ENCODE results near the gene ALG6. TPM values are rescaled to one million over a fixed set of nuclear protein-coding genes. Genes with fewer than 3 reads are reported as not detected.

Gene ALG6
- total and polyA plus RNA-seq, 2 of the 13 experiments (the other 11 are each of a cell fraction or from before 2014, with no cell fraction given): 6.8 to 8.1 TPM

DNA sequence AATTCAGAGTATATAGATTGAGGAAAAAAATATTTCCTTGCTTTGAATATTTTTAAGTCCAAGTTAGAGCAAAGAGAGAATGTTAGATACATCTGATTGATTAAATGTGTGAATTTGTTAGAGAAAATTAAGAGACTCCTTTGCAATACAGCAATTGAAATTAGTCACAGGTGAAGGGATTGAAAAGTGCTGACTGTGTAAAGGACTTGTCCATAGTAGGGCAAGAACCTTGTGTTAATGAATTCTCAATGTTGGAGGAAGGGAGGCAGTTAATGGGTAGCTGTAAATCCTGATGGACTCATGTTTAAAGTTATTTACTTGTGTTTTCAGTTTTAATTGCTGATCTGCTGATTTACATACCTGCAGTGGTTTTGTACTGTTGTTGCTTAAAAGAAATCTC is 38.6 kb downstream of the ALG6 start:
- CTCF ChIA-PET (ENCODE audit: low intra/inter-chr PET ratio, low total read pairs): no interaction called here
- DNase-seq (ENCODE audit: low spot score) (no peak), ATAC-seq (no peak), FAIRE-seq (no peak)
- Histone ChIP-seq H3K36me3 (replicated peaks in 1 of 2; ENCODE audit: control insufficient read depth in 1 of 2, insufficient read depth in 2 of 2, low read length in 2 of 2) (no peaks in the 10 kb centered on the region; a peak in 1 of 5 replicates), H3K27ac (ENCODE audit: extremely low read length, insufficient read depth, low read length) (no peak overlapping the region), H3K4me1 (ENCODE audit: insufficient read depth, low read length) (no peaks in the 10 kb centered on the region), H3K9ac (ENCODE audit: insufficient read depth, low read depth, low read length) (no peak overlapping the region), H2AFZ (ENCODE audit: low read length) (no peak overlapping the region), H3K27me3 (ENCODE audit: control insufficient read depth in 1 of 2, insufficient read depth in 2 of 2, low read length in 2 of 2) (no peaks in the 10 kb centered on the region), H3K79me2 (ENCODE audit: insufficient read depth, low read length) (no peaks in the 10 kb centered on the region), H3K4me3 (replicated peaks in 1 of 3; ENCODE audit: insufficient read depth in 1 of 3, low read depth in 2 of 3, low read length in 3 of 3) (no peak overlapping the region), H4K20me1 (ENCODE audit: insufficient read depth, low read length) (no peaks in the 10 kb centered on the region), H3K9me3 (ENCODE audit: low read length) (no peaks in the 10 kb centered on the region), H3K4me2 (ENCODE audit: low read depth, low read length) (no peak overlapping the region)
- in situ Hi-C loops (cut with HindIII; ENCODE audit: extremely low pct_ligation_motif_present, low pct_unique_long_range_greater_than_20kb) (no loop called here), intact Hi-C loops (cut with micrococcal nuclease; ENCODE audit: unreplicated experiment) (no loop called here)
- TF ChIP-seq MAFF (IDR thresholded peaks at IDR 0.05; ENCODE audit: low read depth, low read length) (peak; percentile 64), XRCC5 (optimal IDR thresholded peaks at IDR 0.05; ENCODE audit: low read length) (no peak), MAFK (conservative IDR thresholded peaks at IDR 0.05 in 1 of 2, IDR thresholded peaks at IDR 0.05 in 1 of 2; ENCODE audit: low read length in 2 of 2) (peak; percentile 35 to 73; a peak in 3 of 4 replicates)
- POLR2A ChIA-PET: no interaction called here
- BruUV-seq (replicated peaks): no TSS peak

DNA sequence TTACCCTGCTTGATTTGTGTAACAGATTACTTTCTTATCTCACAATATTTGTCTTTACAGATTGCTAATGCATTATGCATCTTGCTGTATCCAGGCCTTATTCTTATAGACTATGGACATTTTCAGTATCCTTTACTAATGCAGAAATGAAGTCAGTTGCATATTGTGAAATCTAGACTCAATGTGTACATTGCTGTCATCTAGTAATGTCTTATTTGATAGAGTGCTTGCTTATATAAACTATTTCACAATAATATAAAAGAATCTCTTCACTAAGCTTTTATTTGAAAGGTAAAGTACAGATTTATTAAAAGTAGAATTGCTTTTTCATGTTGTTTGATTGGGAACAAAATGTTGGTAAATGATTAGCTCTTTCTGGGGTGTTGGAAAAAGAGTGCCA is 39.6 kb downstream of the ALG6 start:
- BruUV-seq (replicated peaks): no TSS peak
- no peak for FAIRE-seq
- in situ Hi-C loops (cut with HindIII; ENCODE audit: extremely low pct_ligation_motif_present, low pct_unique_long_range_greater_than_20kb) (no loop called here), intact Hi-C loops (cut with micrococcal nuclease; ENCODE audit: unreplicated experiment) (no loop called here)
- ChIA-PET CTCF (ENCODE audit: low intra/inter-chr PET ratio, low total read pairs) (no interaction called here), POLR2A (no interaction called here)
- H3K4me2 ChIP-seq (ENCODE audit: low read depth, low read length): no peak overlapping the region
- DNase-seq (ENCODE audit: low spot score): no peak
- no peak overlapping the region for H3K4me3 ChIP-seq (replicated peaks in 1 of 3; ENCODE audit: insufficient read depth in 1 of 3, low read depth in 2 of 3, low read length in 3 of 3)
- no peaks in the 10 kb centered on the region for H3K79me2 ChIP-seq (ENCODE audit: insufficient read depth, low read length)
- peaks cover 0 to 1% of the 10 kb centered on the region in 2 experiments; a peak in 2 of 5 replicates for H3K36me3 ChIP-seq (replicated peaks in 1 of 2; ENCODE audit: control insufficient read depth in 1 of 2, insufficient read depth in 2 of 2, low read length in 2 of 2)
- H4K20me1 ChIP-seq (ENCODE audit: insufficient read depth, low read length): no peaks in the 10 kb centered on the region
- TF ChIP-seq, protein P1, sequence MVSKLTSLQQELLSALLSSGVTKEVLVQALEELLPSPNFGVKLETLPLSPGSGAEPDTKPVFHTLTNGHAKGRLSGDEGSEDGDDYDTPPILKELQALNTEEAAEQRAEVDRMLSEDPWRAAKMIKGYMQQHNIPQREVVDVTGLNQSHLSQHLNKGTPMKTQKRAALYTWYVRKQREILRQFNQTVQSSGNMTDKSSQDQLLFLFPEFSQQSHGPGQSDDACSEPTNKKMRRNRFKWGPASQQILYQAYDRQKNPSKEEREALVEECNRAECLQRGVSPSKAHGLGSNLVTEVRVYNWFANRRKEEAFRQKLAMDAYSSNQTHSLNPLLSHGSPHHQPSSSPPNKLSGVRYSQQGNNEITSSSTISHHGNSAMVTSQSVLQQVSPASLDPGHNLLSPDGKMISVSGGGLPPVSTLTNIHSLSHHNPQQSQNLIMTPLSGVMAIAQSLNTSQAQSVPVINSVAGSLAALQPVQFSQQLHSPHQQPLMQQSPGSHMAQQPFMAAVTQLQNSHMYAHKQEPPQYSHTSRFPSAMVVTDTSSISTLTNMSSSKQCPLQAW (CRISPR knock-in tag; IDR thresholded peaks at IDR 0.05): no peak
- TF ChIP-seq CEBPB (IDR thresholded peaks at IDR 0.05; ENCODE audit: borderline replicate concordance, low read depth, low read length): peak; percentile 54; the same call in 1 of the 2 replicates
- H3K27me3 ChIP-seq (ENCODE audit: control insufficient read depth in 1 of 2, insufficient read depth in 2 of 2, low read length in 2 of 2): no peaks in the 10 kb centered on the region
- H3K9me3 ChIP-seq (ENCODE audit: low read length): no peaks in the 10 kb centered on the region
- no peak overlapping the region for H2AFZ ChIP-seq (ENCODE audit: low read length)
- no peak for ATAC-seq
- no peak overlapping the region for H3K27ac ChIP-seq (ENCODE audit: extremely low read length, insufficient read depth, low read length)
- H3K9ac ChIP-seq (ENCODE audit: insufficient read depth, low read depth, low read length): no peak overlapping the region
- no peaks in the 10 kb centered on the region for H3K4me1 ChIP-seq (ENCODE audit: insufficient read depth, low read length)
